Cardiac fibroblast (primary cell): ENCODE data around the gene DYRK2.

ENCODE experiments used
- DNase-seq, 2 donors: peaks; one replicate each; pipeline versions ENCODE4 v3.0.0 to v3.0.0-alpha.2; 2010; ENCODE audit warnings: low read depth in 2 of 2
- H3K4me3 ChIP-seq, 2 donors: replicated peaks in 1 of 2; 1 replicate in 1 of 2; 2 replicates in 1 of 2; pipeline ENCODE4 v1.5.1; 2011; ENCODE audit warnings: low read depth in 2 of 2, low read length in 2 of 2, mild to moderate bottlenecking in 2 of 2, moderate library complexity in 1 of 2
- TF ChIP-seq, protein P1 (sequence below): IDR thresholded peaks from one replicate; pipeline ENCODE4 v1.5.1; 2011; ENCODE audit warnings: low read depth, mild to moderate bottlenecking, low read length, inconsistent platforms

The DYRK2 gene

DNA sequence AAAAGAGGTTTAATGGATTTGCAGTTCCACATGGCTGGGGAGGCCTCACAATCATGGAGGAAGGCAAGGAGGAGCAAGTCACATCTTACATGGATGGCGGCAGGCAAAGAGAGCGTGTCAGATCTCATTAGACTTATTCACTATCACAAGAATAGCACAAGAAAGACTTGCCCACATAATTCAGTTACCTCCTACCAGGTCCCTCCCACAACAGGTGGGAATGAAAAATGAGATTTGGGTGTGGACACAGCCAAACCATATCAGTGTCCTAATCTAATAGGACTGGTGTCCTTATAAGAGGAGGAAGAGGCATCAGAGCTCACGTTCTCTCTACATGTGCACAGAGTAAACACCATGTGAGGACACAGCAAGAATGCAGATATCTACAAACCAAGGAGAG lies 25.9 kb downstream of the DYRK2 start:
- DNase-seq: no peak
- TF ChIP-seq, protein P1, sequence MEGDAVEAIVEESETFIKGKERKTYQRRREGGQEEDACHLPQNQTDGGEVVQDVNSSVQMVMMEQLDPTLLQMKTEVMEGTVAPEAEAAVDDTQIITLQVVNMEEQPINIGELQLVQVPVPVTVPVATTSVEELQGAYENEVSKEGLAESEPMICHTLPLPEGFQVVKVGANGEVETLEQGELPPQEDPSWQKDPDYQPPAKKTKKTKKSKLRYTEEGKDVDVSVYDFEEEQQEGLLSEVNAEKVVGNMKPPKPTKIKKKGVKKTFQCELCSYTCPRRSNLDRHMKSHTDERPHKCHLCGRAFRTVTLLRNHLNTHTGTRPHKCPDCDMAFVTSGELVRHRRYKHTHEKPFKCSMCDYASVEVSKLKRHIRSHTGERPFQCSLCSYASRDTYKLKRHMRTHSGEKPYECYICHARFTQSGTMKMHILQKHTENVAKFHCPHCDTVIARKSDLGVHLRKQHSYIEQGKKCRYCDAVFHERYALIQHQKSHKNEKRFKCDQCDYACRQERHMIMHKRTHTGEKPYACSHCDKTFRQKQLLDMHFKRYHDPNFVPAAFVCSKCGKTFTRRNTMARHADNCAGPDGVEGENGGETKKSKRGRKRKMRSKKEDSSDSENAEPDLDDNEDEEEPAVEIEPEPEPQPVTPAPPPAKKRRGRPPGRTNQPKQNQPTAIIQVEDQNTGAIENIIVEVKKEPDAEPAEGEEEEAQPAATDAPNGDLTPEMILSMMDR: no peak
- no peak overlapping the region for H3K4me3 ChIP-seq

DNA sequence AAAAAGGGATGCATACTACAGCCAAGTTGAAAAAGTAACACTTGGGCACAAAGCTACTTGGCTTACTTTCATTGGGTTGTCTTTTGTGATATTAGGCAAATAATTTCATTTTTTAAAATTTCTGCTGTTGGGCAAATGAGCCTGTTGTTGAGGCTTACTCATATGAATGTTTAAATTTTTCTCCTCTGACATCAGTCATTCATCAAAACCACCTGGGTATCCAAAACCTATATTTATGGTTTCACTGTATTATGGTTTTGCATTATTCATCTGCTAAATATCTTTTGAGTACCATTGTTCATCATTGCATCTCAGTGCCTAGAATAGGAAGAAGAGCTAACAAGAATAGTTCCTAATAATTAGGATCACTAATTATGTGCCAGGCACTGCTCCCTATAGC lies 28.1 kb downstream of the DYRK2 start:
- DNase-seq: peak in 1 of 2 donors; percentile 39
- H3K4me3 ChIP-seq: no peak overlapping the region
- TF ChIP-seq, protein P1: no peak

DNA sequence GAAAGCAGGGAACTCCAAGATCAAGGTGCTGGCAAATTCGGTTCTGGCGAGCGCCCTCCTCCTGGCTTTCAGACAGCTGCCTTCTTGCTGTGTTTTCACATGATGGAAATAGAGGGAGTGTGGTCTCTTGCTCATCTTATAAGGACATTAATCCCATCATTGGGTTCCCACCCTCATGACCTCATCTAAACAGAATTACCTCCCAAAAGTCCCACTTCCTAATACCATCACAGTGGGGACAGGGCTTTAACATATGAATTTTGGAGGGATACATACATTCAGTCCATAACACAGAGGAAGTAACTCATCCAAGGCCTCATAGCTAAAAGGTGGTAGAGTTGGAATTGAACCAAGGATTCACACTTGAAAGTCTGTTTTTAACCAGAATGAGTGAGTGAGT lies 28.6 kb downstream of the DYRK2 start:
- no peak for DNase-seq
- TF ChIP-seq, protein P1: no peak

DNA sequence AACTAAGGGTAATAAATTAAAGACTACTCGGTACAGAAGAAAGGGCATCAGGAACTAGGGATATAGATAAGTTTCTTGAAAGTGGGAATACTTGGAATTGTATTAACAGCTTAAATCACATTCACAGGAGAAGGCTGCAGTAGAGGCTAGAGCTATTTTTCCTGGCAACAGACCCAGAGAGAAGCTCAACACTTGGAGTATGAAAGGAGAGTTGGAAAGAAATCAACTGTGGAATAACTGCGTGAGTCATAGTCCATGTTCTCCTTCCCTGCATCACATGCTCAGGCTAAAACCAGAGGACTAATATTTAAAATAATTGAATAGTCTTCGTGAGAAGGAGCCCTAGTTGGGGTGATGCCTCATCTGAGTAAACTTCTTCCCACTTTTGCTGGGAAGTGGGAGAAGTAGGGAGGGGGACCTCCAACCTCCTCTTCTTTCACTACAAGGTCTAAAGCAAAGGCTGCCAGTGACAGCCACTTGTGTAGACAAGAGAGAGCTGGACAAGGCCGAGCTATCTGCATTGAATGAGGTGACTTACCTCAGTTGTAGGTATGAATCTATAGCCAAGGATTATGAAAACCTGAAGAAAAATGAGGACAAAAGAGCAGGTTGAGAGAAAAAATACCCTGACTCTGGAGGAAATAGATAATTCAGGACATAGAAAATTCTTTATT lies 32.7 kb downstream of the DYRK2 start:
- TF ChIP-seq, protein P1: no peak
- H3K4me3 ChIP-seq: no peak overlapping the region
- peak; percentile 92 to 95 for DNase-seq

More for the DNA sequence above, 28.6 kb downstream of the DYRK2 start:
- no peak overlapping the region for H3K4me3 ChIP-seq

DNA sequence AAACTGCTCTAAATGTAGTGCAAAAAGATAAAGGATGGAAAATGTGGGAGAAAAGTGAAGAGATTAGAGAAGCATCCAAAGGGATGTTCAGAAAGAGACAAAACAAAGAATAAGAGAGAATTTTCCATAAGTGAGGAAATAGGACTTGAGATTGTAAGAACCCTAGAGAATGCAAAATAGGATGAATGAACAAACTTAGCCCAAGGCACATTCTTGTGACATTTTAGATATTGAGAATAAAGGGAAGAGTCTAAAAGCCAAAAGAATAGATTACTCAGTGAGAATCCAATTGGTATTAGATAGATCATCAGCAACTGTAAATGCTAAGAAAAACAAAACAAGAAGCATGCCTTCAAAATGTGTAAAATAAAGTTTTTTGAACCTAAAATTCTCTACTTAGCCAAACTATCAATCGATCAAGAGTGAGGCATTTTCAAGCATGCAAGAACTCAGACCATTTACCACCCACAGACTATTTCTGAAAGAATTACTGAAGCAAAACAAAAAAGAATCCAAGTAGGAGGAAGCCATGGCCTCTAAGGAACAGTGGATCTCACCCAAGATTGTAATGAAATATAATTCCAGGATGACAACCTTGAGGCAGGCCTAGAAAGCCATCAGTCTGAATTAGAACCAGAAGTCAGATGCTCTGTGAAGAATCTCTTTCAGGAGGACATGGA lies 33.5 kb downstream of the DYRK2 start:
- H3K4me3 ChIP-seq: no peak overlapping the region
- TF ChIP-seq, protein P1: no peak
- no peak for DNase-seq

DNA sequence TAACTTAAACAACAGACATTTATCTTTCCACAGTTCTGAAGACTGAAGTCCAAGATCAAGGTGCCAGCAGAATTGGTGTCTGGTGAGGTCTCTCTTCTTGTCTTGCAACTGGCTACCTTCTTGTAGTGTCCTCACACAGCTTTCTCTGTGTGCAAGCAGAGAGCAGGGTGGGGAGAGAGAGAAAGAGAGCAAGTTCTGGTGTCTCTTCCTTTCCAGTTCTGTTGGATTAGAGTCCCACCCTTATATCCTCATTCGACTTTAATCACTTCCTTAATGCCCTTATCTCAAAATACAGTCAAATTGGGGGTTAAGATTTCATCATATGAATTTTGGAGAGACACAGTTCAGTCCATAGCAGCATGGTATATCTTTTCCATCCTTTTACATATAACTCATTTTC lies 40.8 kb downstream of the DYRK2 start:
- TF ChIP-seq, protein P1: no peak
- DNase-seq: no peak
- no peak overlapping the region for H3K4me3 ChIP-seq
